Tongue (tissue), 2 donors: ENCODE results near the gene ZNHIT2. TPM values are rescaled to one million over a fixed set of nuclear protein-coding genes. Genes with fewer than 3 reads are reported as not detected.
"Not testable (repeated sequence)": the region's sequence is repeated elsewhere in the genome, so short reads cannot be mapped to it uniquely, and the experiment has no call there.

Experiments used
- DNase-seq: peaks from one replicate; pipeline ENCODE4 v3.0.0-alpha.2; 2015
- total RNA-seq: library from RNA; depleted of rRNA; stranded (reverse); fragments of >200 nt; gene quantifications from one replicate; pipeline ENCODE4 v1.2.3, GENCODE V29; 2014

ZNHIT2 gene
- total RNA-seq, 1 donor from 2014 or later = 3.5 TPM

- DNase-seq = no peak
These were observed 2.1 kb upstream of the ZNHIT2 start for GRCh38 chr11:65119670-65119995.

GRCh38 chr11:65118891-65119669 is 1.6 kb upstream of the ZNHIT2 start:
- not testable (repeated sequence) for DNase-seq

- no peak for DNase-seq
These were observed 766 bp upstream of the ZNHIT2 start for GRCh38 chr11:65118097-65118837.

GRCh38 chr11:65116370-65117205 is 913 bp downstream of the ZNHIT2 start:
- DNase-seq = no peak

- DNase-seq = no peak
These were observed 2.0 kb downstream of the ZNHIT2 start for GRCh38 chr11:65115361-65116082.

- DNase-seq = no peak
These were observed 2.8 kb downstream of the ZNHIT2 start for GRCh38 chr11:65114538-65115171.

- no peak for DNase-seq
These were observed 3.7 kb downstream of the ZNHIT2 start for GRCh38 chr11:65113839-65114238.

GRCh38 chr11:65113361-65113756 is 4.1 kb downstream of the ZNHIT2 start:
- DNase-seq = peak; percentile 38

- peak; percentile 47 for DNase-seq
These were observed 4.7 kb downstream of the ZNHIT2 start for GRCh38 chr11:65112546-65113360.

GRCh38 chr11:65111744-65112545 is 5.6 kb downstream of the ZNHIT2 start, which contains the start of gene TM7SF2:
TM7SF2 (plus strand) TSS chr11:65111872; CDS start chr11:65112016, 144 bp downstream.
- DNase-seq = peak; percentile 96

- DNase-seq = no peak
These were observed 6.2 kb downstream of the ZNHIT2 start for GRCh38 chr11:65111159-65111743.

GRCh38 chr11:65110354-65110861 is 7.1 kb downstream of the ZNHIT2 start:
- peak; percentile 93 for DNase-seq

- no peak for DNase-seq
These were observed 8.0 kb downstream of the ZNHIT2 start for GRCh38 chr11:65109231-65110198.

GRCh38 chr11:65108469-65109123 is 8.9 kb downstream of the ZNHIT2 start:
- DNase-seq = no peak

- no peak for DNase-seq
These were observed 9.6 kb downstream of the ZNHIT2 start for GRCh38 chr11:65107751-65108468.

- no peak for DNase-seq
These were observed 10.4 kb downstream of the ZNHIT2 start for GRCh38 chr11:65107078-65107477.

GRCh38 chr11:65104628-65105027 is 12.9 kb downstream of the ZNHIT2 start:
- no peak for DNase-seq
